WI38 (cell line): ENCODE results near the gene GRID2.

Experiments
- H3K4me3 ChIP-seq: 2 replicates; pipeline ENCODE4 v1.5.1; 2011; ENCODE audit warnings: low read depth, mild to moderate bottlenecking, control low read depth, low read length
- TF ChIP-seq, protein P1 (sequence below): IDR thresholded peaks from 2 replicates; pipeline ENCODE4 v1.5.1; 2012; ENCODE audit warnings: low read depth, mild to moderate bottlenecking, control low read depth, low read length

Gene GRID2

DNA sequence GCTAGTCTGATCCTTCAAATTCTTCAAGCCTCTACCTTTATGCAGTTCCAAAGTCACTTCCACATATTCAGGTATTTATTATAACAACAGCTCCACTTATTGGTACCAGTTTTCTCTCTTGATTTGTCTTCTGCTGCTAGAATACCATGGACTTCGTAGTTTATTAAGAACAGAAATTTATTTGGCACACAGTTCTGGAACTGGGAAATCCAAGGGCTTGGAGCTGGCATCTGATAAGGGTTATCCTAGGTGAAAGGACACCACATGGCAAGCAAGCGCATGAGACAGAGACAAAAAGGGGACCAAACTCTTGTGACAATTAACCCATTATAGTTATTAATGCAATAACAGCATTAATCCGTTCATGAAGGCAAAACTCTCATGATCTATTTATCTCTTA is 924.3 kb downstream of the GRID2 start:
- no peak overlapping the region for H3K4me3 ChIP-seq
- TF ChIP-seq, protein P1, sequence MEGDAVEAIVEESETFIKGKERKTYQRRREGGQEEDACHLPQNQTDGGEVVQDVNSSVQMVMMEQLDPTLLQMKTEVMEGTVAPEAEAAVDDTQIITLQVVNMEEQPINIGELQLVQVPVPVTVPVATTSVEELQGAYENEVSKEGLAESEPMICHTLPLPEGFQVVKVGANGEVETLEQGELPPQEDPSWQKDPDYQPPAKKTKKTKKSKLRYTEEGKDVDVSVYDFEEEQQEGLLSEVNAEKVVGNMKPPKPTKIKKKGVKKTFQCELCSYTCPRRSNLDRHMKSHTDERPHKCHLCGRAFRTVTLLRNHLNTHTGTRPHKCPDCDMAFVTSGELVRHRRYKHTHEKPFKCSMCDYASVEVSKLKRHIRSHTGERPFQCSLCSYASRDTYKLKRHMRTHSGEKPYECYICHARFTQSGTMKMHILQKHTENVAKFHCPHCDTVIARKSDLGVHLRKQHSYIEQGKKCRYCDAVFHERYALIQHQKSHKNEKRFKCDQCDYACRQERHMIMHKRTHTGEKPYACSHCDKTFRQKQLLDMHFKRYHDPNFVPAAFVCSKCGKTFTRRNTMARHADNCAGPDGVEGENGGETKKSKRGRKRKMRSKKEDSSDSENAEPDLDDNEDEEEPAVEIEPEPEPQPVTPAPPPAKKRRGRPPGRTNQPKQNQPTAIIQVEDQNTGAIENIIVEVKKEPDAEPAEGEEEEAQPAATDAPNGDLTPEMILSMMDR = no peak

GRCh38 chr4:93232883-93233282 is 929.1 kb downstream of the GRID2 start:
- H3K4me3 ChIP-seq = no peak overlapping the region
- TF ChIP-seq, protein P1 = no peak

- TF ChIP-seq, protein P1 = no peak
- H3K4me3 ChIP-seq = no peak overlapping the region
Measured at GRCh38 chr4:93237521-93237920, 933.8 kb downstream of the GRID2 start.

DNA sequence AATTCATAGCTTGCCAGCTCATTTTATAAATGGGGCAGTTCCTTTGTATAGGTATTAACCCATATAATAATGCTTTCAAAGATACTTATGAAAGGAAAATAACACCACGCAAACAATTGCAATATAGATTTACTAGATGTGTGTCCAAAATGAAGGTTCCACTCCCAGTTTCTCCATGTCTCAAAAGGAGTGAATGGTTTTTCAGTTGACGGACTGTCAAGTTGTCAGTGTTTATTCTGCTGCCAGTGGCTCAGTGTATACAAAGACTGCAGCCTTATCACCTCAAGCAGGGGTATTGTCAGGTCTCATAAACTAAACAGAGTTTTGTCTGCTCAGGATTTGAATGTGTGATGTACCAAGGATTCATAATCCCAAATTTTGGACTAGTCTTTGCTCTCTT is 939.5 kb downstream of the GRID2 start:
- H3K4me3 ChIP-seq = no peak overlapping the region
- TF ChIP-seq, protein P1 = no peak

- no peak overlapping the region for H3K4me3 ChIP-seq
- TF ChIP-seq, protein P1 = no peak
Measured at GRCh38 chr4:93261207-93261606, 957.4 kb downstream of the GRID2 start.

- TF ChIP-seq, protein P1 = no peak
- H3K4me3 ChIP-seq = no peak overlapping the region
Measured at GRCh38 chr4:93263166-93263565, 959.4 kb downstream of the GRID2 start.

GRCh38 chr4:93267747-93268146 is 964.0 kb downstream of the GRID2 start:
- TF ChIP-seq, protein P1 = no peak
- H3K4me3 ChIP-seq = no peak overlapping the region
